Fibroblast of skin of scalp (primary cell): ENCODE results near the gene RIN2.

Experiments
- DNase-seq: peaks from one replicate; pipeline ENCODE4 v3.0.0-alpha.2; 2013

RIN2 gene

DNA sequence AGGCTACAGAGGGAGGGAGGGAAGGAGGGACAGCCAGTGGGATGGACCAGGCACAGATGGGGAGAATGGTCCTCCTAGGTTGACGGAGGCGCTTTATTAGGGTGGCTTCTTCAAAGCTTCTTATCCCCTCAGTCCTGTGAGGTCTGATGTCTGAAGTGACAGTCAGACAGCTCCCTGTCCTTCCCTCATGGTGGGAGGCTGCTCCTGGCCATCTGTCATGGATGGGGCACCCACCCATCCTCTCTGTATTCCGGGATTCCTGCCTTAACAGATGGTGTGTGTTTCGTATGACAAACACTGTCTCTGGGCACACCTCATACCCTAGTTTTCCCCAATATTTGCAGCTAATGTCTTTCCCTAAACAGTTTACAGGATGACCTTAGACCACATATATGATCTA is 7.9 kb downstream of the RIN2 start:
- no peak for DNase-seq

DNA sequence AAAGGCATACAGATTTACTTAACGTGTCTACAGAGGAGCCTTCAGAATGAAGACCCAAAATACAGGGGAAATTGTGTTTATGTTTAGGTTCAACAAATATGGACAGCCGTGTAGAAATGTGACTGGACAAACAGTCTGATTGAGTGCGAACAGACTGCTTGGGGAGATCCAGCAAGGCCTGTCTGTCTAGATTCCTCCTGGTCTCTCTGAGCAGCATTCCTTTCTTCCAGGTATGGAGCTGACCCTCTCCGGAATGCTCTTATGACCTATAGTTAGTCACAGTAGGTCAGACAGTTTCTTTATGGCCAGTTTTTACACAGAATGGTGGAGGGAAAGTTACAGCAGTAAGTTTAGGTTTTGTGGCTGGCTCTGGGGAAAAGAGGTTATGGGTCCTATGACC is 9.0 kb downstream of the RIN2 start:
- no peak for DNase-seq

DNA sequence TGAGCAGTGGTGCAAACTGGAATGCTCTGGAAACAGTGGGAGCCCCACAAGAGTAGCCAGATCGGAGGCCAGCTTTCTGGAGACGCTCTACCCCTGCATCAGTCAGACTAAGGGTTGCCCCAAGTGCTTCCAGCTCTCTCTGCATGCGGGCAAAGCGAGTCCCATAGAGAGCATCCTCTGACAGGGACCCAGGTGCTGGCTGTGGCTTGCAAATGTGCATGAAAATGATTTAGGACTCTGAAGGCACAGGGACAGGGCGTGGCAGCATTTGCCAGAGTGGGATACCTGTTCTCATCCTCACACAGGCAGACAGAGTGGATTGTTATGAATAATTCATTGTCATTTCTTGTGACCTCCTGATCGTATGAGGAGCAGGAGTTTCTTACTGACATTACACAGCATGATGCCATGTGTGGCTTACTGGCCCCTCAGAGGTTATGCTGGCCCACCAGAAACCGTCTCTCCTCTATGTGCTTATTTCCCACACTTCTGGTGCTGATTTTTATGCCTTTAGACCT is 10.3 kb downstream of the RIN2 start:
- DNase-seq = no peak

DNA sequence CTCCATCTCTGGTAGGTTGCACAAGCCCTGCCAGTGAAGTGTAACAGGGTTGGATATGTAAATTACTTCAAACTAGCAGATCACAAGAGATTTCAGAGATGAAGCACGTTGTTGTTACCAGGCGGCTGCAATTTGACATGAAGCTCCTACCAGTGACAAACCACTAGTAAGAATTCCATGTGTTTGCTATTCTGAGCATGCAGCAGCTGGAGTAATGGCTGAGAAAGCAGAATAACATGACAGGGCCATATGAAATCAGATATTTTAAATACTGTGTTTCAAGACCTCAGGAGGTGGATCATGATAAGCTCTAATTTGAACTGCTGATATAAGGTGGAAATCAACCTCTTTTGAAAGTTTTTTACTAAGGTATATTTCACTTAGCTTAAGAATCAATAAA is 11.4 kb downstream of the RIN2 start:
- DNase-seq = no peak

DNA sequence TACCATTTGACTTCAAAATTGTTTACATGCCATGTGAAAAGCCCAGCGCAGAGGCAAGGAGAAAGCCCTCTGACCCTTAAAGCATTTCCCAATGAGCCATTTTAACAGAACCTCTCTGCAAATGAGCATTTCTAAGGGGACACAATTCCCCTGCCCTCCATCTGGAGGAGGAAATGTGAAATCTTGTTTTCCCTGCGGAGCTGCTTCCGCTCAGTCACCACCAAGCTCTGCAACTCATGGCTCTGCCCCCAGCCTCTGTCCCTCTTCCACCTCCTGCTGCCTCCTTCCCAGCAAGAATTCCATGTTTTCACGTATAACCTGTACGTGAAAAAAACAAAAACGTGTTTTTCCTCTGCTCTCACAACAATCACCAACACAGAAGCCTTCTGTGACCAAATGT is 12.3 kb downstream of the RIN2 start:
- DNase-seq = no peak

DNA sequence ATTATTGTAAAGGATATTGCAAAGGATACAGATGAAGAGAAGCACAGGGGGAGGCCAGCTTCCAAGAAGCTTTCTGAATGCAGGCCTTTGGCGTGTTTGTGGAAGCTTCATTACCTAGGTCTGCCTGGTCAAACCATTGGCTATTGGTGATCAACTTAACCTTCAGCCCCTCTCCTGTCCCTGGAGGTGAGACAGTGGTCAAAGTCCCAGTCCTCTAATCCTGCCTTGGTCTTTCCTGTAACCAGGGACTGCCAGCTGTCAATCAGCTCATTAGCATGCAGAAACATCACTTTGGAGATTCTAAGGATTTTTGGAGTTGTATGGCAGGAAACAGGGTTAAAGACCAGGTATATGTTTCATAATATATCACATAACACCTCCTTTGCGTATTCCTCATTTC is 13.0 kb downstream of the RIN2 start:
- DNase-seq = no peak

DNA sequence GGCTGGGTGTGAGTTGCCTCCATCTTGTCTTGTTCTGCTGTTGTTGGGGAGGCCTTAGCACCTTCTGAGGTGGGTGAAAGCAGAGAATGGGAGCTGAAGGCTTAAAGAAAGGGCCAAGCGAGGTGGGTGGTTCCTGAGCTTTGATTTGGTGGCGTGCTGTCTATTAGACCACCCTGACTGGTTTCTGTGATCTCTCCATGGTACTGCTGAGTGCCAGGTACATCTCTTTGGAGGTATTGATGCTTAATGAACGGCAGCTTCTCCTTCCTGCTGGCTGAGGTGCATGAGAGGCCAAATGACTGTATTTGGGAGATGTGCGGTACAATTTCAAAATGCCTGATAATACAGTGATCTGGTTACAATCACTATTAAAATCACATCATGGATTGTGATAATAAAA is 15.4 kb downstream of the RIN2 start:
- DNase-seq = no peak

DNA sequence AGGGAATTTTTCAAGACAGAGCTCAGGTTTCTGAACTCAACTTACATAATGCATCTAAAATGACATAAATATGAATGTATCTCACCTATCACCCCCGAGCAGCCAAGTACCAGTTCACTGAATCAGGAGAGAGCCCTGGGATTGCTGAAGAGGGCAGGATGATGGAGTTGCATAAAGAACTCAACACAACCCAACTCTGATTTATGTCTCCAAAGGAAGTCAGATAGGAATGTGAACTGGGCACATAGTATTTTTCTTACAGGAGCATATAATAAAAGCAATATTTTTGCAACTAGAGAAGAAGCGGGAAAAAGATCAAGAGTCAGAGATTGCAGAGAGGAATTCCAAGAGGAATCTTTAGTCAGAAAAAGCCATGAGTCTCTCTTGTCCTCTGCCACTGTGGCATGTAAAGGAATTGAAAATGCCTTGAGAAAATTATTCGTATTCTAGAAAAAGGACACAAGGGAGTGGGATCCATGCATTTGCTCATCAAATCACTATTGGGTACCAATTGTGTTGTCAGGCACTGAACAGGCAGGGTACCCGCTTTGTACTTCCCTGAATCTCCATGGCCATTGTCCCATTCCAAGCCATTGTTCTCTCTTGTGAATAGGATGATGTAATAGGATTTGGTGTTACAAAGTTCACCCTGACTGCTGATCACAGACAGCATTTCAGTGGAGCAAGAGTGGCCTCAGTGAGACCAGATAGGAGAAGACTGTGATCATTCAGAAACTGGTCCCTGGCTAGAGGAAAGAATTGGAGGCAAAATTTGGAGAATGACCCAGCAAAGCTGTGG is 16.3 kb downstream of the RIN2 start:
- peak; percentile 34 for DNase-seq

DNA sequence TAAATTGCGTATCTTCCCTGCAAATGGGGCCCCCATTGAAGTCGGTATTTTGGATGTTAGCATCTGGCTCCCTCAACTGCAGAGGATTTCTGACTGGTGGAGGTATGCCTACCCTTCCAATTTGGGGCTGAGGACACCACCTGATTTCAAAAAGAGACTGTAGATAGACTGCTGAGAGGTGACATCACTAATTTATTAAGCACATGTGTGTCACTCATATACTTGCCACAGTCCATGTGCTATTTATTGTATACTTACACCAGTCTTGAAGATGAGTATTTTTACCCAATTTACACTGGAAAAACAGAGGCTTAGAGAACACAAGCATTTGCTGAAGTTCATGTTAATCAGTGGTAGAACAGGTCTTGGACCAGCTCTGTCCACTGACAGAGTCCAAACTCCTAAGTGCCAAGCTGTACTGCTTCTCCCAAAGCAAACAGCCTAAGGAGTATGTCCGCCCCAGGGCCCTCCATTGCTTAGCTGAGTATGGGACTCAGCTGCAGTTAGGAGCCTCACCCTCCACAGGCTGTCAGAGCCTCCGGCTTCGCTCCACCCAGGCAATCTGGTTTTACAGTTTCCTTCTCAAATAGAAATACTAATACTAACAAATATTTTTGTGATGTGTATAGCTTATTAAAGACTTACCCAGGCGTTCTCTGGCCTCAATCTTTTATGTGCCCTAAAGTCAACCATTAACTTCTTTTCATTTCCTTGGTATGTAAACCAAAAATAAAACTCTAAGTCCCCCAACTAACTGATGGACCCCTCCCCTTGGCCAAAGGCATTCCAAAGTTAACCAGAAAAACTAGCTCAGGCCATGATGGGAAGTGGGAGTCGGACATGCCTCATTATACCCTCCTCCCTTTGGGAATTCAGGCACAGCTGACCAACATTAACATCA is 17.5 kb downstream of the RIN2 start:
- DNase-seq = peak; percentile 73

DNA sequence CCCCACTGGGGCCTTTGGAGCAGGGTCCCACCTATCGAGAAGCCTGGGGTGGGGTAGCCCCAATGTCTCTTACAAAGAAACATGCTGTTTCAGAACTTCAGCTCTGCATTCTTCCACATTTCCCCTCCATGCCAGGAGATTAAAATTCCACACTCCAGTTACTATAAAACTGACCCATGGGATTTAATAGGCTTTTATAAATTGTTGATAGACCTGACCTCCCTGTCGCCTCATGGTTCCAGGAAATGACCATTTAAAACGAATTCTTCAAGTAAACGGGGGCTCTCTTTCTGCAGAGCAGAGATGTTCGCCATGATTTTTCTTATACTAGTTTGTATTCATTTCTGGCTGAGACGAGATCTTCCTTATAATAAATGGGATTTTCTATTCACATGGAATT is 19.3 kb downstream of the RIN2 start:
- peak; percentile 10 for DNase-seq

DNA sequence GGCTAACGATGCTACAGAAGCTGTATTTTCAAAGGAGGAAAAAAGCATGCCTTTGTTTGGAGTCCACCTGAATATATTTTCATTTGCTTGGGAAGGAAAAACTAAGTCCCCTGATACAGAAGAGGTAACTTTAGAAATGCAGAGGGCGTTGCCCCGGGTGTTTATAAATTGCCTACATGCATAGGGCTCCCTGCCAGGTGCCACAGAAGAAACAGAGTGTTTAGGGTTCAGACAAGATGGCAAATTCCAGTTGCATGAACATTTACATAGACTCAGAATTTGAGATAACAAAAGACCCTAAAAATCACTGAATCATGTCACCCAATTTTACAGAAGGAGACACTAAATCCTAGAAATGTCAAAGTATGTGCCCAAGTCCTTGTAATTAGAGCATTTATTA is 19.9 kb downstream of the RIN2 start:
- DNase-seq = no peak

DNA sequence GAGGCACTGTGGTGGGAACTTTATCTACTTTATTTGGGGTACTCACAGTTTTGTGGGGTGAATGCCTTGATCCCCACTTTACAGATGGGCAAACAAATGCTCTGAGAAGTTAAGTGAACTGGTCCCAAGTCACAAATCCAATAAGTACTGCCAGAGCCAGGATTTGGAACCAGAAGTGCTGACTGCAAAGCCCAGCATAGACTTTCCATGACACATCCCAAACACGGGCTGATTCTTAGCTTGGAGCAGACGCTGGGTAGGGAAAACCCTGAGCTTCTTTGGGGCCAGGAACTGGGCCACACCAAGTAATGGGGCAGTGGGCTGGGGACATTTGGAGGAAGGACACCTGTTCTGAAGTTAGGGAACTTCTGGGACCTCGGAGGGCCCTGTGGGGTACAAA is 20.3 kb downstream of the RIN2 start:
- DNase-seq = no peak

DNA sequence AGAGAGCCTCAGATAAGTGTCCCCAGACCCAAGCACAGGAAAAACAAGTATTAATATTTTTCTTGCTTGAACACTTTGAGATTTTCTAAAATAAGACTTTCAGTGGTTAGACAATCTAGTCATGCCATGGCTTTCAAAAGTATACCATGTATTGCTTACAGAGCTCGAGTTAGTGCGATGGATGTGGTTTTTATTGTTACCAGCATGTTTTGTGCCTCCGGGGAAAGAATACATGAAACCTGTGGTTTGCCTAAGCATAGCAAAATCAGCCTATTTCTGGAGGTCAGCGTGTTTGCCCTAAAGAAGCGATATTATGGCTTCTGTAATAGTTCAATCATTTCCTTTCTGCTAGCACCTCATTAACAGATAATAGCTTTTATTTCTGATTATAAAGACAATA is 21.6 kb downstream of the RIN2 start:
- no peak for DNase-seq

DNA sequence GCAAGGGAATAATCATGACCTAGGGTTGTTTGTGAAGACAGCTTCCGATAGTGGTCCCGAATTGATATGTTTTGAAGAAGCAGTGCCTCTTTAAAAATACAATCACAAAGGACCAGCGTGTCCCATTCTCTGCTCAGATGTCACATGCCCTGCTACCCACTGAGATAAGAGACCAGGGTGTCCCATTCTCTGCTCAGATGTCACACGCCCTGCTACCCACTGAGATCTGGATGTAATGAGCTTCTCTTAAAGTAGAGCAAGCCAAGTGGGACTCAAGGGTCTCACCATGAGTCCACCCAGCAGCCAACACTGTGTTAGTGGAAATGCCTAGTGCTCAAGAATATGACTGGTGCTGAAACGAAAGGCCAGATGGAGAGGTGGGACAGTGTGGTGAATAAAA is 22.2 kb downstream of the RIN2 start:
- DNase-seq = no peak

DNA sequence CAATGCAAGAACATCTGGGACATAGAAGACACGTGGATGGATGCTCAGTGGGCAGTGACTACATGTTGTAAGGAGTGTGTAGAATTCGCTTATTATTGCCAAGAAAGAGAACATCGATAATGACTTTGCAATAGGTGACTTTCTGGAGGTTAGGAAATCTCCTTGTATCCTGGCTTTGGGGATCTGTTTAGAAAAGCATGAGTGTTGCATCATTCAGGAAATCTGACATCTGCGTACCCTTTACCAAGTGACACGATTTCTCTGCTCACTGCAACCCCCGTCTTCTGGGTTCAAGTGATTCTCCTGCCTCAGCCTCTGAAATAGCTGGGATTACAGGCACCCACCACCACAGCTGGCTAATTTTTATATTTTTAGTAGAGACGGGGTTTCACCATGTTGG is 23.2 kb downstream of the RIN2 start:
- DNase-seq = no peak

DNA sequence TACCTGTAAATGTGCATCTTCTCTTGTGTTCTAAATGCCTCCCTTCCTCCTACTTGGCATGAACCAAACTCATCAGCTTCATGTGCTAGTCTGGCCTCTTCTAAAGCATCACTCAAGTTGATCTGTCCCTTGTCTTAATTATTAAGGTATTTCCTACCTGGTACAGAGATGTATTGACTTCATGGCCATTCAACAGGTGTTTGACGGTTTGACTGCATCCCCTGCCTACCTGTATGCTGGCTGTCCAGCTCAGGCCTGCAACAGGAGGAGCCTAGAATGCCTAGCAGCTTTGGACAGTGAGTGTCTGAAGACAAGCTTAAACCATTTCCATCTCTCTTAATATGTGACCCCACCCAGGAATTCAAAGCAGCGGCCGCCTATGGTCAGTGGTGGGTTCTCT is 24.6 kb downstream of the RIN2 start:
- DNase-seq = no peak

DNA sequence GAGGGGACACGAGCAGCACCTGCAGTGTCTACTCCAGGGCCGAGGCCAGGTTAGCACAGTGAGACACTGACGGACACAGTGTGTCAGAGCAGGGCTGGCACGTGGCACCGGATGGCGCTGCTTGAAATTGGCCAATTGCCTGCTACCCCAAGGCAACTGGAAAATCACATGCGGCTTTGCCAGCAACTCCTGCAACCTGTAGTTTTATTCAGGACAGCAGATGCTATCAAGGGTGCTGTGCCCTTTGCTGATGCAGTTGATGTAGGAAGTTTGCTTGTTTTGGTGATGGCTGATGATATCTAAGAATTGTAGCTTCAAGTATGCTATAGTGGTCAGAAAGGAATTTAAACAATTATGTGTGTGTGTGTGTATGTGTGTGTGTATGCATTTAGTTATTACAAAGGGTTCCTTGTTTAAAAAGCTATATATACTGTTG is 25.9 kb downstream of the RIN2 start:
- peak; percentile 77 for DNase-seq

DNA sequence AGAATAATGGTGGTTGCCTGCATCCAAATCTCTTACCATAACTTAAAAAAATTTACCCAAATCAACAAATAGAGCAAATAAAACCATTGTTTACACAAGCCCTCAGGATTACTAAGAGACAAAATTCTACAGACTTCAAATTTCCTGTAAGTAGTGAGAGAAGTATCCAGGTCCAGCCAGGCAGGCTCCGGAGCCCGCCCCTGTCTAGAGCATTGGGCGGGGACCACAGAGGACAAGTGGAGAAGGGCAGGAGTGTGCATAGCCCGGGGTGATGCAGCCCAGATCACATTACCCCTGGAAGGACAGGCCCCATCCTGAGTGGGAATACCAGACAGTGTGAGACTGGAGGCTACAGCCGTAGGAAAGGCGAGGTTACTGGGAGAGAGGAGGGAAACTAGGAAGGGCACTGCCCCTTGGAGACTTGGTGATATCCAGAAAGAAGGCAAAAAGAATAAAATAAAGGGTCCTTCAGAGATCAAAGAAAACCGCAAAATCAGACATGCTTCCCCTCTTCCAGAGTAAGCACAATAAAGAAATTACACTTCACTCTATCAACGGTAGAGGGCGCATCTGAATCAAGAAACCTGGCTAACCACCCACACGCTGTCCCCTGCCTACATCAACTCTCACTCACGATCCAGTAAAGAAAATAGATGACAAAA is 26.6 kb downstream of the RIN2 start:
- DNase-seq = peak; percentile 85

DNA sequence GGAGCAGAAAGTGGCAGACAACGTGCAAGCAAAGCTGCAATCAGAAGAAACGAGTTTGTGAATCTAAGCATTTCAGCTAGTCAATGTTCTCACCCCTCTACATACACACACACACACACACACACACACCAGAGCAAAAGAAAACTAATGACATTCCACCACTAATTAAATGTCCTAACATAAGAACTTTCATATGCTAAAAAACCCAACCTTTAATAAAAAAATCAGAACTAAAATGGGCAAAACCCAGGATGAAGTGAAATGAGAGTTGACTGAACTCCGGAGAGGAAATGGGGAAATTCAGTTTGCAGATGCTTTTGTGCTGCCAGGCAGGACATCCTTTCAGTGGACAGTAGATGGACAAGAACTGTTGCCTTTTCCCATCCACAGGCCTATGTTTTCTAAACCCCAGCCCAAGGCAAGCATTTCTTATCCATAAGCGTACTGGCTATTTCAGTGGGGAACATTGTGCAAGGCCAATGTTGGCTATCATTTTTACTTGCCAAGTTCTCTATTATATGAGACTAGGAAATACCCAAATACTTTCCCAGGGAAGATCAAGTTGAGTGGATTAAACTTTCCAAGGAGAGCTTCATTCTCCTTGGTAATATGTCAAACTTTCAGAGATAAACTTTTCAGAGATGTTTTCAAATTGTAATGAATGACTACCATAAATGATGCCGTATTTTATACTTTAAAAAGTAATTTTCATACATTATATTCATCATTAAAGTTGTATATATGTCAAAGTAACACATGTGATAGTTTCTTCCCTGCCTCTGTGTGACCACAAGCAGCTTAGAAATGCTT is 27.3 kb downstream of the RIN2 start:
- peak; percentile 47 for DNase-seq

DNA sequence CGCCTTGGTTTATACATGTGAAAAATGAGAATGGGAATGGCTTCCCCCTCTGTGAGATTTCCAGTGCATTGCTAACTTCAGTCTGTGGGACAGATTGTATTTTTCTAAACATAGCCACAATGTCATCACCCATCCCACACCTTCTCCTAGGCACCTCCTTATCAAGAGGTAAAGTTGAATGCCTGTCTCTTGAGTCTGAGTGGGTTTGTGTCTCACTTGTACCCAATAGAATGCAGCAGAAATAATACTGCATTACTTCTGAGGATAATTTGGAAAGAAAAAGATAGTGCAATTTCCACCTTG is 27.9 kb downstream of the RIN2 start:
- DNase-seq = peak; percentile 63

DNA sequence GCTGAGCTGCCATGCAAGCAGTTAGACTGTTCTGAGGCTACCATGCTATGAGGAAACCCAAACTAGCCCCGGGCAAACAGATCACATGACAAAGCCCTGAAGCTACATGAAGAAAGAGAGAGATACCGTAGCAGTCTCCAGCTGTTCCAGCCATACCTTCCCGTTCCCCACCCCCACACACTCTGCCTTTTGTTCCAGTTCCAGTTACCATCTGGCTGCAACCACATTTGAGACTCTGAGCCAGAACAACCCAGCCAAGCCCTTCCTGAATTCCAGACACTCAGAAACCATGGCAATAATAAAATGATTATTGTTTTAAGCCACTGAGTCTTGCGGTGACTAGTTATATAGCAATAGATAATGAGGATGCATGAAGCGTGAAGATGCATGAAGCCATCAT is 28.3 kb downstream of the RIN2 start:
- DNase-seq = peak; percentile 87

DNA sequence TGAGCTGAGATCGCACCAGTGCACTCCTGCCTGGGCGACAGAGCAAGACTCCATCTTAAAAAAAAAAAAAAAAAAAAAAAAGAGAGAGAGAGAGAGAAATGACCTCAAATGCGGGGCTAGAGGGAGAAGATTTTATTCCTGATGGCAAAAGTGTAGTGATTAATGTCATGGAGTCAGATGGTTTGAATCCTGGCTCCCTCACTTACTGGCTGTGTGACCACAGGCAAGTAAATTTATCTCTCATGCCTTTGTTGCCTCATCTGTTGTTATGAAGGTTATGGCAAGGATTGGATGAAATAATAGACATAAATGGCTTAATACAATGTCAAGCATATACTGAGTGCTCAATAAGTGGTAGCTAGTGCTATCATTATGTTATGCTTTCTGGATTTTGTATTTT is 29.3 kb downstream of the RIN2 start:
- no peak for DNase-seq

DNA sequence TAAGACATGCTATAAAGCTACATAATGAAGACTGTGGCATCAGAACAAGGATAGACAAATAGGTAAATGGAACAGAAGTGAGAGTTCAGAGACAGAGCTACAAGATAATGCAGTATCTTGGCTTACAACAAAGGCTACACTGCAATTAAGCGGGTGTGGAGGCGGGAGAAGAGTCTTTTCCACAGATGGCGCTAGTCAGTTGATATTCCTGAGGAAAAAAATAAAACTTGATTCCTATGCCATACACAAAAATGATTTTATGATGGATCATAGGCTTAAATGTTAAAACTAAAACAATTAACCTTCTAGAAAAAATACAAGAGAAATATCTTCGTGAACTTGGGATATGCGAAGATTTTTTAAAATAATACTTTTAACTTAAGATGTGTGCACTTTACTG is 31.0 kb downstream of the RIN2 start:
- DNase-seq = no peak
